Neural progenitor cell (in vitro differentiated cells): ENCODE measurements around the gene PNPT1.
"Not testable (repeated sequence)": the region's sequence is repeated elsewhere in the genome, so short reads cannot be mapped to it uniquely, and the experiment has no call there.

ENCODE experiments used
- CTCF ChIP-seq: fragments of 200-600 bp; sonication (generic); IDR thresholded peaks from 2 replicates; pipeline ENCODE4 v1.5.1; 2017; ENCODE audit warnings: antibody characterized with exemption, mild to moderate bottlenecking
- EZH2 ChIP-seq: fragments of 200-600 bp; sonication (generic); IDR thresholded peaks from 2 replicates; pipeline ENCODE4 v1.6.1; 2017; ENCODE audit warnings: antibody characterized with exemption, mild to moderate bottlenecking, moderate library complexity

GRCh38 chr2:55692740-55693139 is 904 bp downstream of the PNPT1 start:
- TF ChIP-seq CTCF, EZH2: not testable (repeated sequence)
